GM03348 (cell line): ENCODE results near the gene NIM1K.
"Not testable (repeated sequence)": the region's sequence is repeated elsewhere in the genome, so short reads cannot be mapped to it uniquely, and the experiment has no call there.

Experiments used
- DNase-seq: peaks from one replicate; pipeline ENCODE4 v3.0.0; 2012; ENCODE audit warnings: low spot score

The NIM1K gene

GRCh38 chr5:43191740-43192557 lies at the start of gene NIM1K:
Gene NIM1K, plus strand, starts transcription at chr5:43192225. Its CDS starts 53,551 bp downstream, at chr5:43245776.
- peak; percentile 73 for DNase-seq

DNA sequence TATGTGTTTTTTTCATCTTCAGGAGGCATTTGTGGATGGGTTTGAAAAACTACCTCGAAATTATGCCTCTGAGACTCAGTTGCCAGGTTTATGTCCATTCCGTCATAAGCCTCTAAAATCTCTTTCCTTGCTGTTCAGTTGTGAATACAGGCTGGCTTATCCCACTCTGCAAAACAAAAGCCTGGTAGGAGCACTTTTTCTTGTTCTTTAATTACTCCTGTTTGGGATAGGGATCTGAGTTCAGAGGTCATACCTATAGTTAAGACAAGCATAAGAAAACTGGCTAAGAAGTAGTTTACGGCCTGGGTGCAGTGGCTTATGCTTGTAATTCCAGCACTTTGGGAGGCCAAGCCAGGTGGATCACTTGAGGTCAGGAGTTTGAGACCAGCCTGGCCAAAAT lies 47.0 kb upstream of the NIM1K start:
- DNase-seq: no peak

DNA sequence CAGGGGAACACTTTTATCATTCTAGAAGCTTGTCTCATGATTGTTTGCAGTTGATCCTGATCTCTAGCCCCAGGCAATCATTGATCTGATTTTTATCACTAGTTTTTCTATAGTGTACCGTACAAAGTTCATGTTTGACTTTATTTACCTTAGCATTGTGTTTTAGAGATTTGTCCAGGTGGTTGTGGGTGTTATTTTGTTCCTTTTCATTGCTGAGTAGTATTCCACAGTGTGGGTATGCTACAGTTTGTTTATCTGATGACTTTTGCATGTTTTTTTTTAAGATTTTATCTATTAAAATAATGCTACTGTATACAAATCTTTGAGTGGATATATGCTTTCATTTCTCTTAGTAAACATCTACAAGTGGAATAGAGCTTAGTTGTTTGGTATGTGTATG lies 45.1 kb upstream of the NIM1K start:
- no peak for DNase-seq

DNA sequence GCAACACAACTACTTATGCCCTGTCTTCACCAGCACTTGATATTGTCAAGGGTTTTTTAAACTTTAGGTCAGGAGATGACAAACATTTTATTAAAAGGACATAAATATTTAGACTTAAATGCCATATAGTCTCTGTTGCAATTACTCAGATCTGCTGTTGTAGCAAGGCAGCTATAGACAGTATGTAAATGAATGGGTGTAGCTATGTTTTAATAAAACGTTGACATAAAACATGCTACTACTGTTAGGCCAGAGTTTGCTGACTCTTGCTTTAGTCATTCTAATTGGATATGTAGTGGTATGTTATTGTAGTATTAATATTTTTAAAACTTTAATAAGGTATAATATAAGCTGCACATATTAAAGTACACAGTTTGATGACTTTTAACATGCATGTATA lies 43.6 kb upstream of the NIM1K start:
- DNase-seq: no peak

DNA sequence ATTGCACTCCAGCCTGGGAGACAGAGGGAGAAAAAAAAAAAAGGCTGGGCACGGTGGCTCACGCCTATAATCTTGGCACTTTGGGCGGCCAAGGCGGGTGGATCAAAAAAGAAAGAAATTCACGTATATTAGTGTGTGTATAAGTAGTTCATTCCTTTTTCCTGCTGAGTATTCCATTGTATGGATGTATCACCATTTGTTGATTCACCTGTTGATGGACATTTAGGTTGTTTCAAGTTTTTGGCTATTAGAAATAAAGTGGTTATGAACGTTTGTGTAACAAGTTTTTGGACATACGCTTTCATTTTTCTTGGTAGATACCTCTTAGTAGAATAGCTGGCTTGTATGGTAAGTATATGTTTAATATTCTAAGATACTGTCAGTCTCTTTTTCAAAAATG lies 42.8 kb upstream of the NIM1K start:
- DNase-seq: no peak

- no peak for DNase-seq
Observed at GRCh38 chr5:43150075-43150474, 42.0 kb upstream of the NIM1K start.

- DNase-seq: no peak
Observed at GRCh38 chr5:43150748-43151147, 41.3 kb upstream of the NIM1K start.

GRCh38 chr5:43152946-43153345 lies 39.1 kb upstream of the NIM1K start:
- DNase-seq: peak; percentile 80

DNA sequence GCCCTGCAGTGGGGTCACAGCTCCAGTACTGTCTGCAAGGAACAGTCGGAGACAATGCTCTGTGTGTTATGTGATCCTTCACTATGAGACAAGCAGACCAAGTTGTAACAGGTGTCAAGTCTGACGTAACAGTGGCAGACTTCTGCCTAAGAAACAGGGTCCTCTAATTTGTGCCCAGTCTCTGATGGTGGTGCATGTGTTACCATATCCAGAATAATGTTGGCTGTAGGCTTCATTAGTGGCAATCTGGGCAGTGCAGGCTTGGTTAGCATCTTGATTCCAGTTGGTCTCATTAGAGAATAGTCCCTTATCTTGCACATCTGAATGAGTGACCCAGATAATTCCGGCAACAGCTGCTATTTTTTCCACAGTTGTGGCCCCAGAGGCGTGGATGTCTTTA lies 37.6 kb upstream of the NIM1K start:
- DNase-seq: no peak

- no peak for DNase-seq
Observed at GRCh38 chr5:43155394-43156096, 36.5 kb upstream of the NIM1K start.

DNA sequence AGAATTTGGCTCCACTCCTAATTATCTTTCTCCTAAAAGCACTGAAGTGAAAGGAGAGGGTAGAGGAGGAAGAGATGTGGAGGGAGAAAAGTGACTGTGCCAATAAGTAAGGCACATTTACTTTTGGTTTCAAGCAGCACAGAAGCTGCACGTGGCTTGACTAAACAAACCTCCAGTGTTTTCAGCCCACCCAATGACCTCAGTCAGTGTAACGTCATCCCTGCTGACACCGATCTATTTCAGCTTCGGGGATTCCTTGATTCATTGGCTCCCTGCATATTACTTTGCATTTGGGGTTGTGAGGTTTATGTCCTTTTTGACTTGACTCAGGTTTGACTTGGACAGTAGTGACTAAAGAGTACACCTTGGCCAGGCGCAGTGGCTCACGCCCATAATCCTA lies 35.6 kb upstream of the NIM1K start:
- DNase-seq: no peak

DNA sequence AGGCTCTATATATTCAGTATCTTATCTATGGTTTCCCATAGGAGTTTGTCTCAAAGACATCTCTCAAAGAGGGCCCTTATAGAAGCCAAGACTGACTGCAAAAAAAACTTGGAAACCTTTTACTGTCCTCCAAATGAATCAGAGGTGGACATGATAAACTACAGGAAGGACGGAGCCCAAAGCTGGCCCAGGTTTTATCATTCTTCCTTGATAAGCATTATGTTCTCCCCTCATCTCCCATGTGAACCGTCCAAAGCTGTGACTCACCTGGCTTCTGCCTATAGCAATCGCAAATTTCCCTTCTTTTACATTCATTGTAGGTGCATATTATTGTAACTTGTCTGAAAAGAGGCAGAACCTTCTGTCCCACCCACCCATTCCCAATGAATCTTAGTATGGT lies 35.0 kb upstream of the NIM1K start:
- DNase-seq: no peak

- DNase-seq: no peak
Observed at GRCh38 chr5:43161244-43161643, 30.8 kb upstream of the NIM1K start.

GRCh38 chr5:43164801-43165200 lies 27.2 kb upstream of the NIM1K start:
- not testable (repeated sequence) for DNase-seq

- no peak for DNase-seq
Observed at GRCh38 chr5:43165323-43165722, 26.7 kb upstream of the NIM1K start.

GRCh38 chr5:43168175-43168574 lies 23.9 kb upstream of the NIM1K start:
- no peak for DNase-seq

GRCh38 chr5:43171451-43171850 lies 20.6 kb upstream of the NIM1K start:
- DNase-seq: no peak

DNA sequence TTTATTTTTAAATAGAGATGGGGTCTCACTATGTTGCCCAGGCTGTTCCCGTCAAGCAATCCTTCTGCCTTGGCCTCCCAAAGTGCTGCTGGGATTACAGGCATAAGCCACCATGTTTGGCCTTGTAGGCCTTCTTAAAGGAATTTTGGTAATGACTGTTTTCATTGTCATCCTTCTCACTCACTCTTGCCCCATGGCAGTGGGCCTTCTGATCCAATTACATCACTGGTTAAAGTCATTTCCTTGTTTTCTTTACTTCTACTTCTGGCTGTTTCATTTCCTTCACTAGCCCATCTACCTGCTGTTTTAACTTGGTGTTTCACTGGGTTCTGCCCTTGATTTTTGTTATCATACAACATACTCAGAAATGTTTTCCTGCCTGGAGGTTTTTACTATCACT lies 20.1 kb upstream of the NIM1K start:
- no peak for DNase-seq

DNA sequence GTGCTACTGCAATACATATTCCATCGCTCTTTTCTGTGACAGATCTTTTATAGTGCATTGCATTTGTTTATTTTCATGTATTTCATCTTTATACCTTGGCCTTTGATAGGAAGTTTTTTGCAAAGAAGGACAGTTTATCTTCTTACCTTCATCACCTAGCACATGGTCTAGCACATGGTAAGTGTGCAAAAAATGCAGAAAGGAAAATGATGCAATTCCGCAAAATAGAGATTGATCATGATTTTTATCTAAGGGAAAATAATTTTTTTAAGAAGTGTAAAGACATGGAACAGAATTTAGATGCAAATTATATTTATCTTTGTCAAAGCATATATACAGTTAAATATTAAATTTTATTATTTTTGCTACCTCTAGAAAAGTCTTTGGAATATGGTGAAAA lies 19.2 kb upstream of the NIM1K start:
- no peak for DNase-seq

DNA sequence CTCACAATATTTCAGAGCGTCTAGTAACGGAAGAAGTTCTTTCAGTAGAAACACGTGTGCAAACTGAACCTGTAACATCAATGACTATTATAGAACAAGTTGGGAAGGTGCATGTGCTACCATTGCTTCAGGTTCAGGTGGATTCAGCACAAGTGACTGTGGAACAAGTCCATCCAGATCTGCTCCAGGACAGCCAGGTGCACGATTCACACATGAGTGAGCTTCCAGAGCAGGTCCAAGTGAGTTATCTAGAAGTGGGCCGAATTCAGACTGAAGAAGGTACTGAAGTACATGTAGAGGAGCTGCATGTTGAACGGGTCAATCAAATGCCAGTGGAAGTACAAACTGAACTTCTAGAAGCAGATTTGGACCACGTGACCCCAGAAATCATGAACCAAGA lies 17.4 kb upstream of the NIM1K start:
- no peak for DNase-seq

DNA sequence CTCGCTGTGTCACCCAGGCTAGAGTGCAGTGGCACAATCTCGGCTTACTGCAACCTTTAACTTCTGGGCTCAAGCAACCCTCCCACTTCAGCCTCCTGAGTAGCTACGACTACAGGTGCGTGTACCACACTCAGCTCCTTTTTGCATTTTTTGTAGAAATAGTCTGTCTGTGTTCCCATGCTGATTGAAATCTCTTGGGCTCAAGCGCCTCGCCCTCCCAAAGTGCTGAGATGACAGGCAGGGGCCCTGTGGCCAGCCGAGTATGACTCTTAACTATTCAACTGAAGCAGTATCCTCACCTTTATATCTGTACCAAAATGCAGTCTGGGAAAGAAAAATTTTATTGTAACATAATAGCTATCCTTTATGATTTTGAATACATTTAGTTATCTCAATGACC lies 12.2 kb upstream of the NIM1K start:
- DNase-seq: no peak

- no peak for DNase-seq
Observed at GRCh38 chr5:43182421-43182820, 9.6 kb upstream of the NIM1K start.

DNA sequence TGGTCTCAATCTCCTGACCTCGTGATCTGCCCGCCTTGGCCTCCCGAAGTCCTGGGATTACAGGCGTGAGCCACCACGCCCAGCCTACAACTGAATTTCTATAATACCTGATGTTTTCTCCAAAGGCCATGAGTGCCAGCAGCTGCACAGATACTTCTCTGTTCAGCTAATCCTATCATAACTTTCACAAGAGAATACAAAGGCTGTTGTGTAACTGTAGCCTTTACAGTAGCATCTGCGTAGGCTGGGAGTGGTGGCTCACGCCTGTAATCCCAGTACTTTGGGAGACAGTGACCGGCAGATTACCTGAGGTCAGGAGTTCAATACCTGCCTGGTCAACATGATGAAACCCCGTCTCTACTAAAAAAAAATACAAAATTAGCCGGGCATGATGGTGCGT lies 8.9 kb upstream of the NIM1K start:
- DNase-seq: not testable (repeated sequence)
